Uterus (tissue), 4 donors: ENCODE measurements around the gene CKS1B. TPM values are rescaled to one million over a fixed set of nuclear protein-coding genes. Genes with fewer than 3 reads are reported as not detected.

ENCODE experiments used
- DNase-seq, 2 donors: peaks; one replicate each; pipeline ENCODE4 v3.0.0-alpha.2; 2019 to 2020
- H3K27ac ChIP-seq, 2 donors: fragments of 200-600 bp; sonication (generic); 1 replicate in 1 of 2; 2 replicates in 1 of 2; pipeline ENCODE4 v1.5.1; 2016 to 2018
- H3K27me3 ChIP-seq, 2 donors: fragments of 200-600 bp; sonication (generic); one replicate each; pipeline ENCODE4 v1.5.1; 2018 to 2019; ENCODE audit warnings: control low read depth in 1 of 2
- H3K36me3 ChIP-seq, 2 donors: fragments of 200-600 bp; sonication (generic); one replicate each; pipeline ENCODE4 v1.5.1; 2019; ENCODE audit warnings: control low read depth in 1 of 2
- H3K4me1 ChIP-seq, 2 donors: fragments of 200-600 bp; sonication (generic); one replicate each; pipeline ENCODE4 v1.5.1; 2018 to 2019; ENCODE audit warnings: control low read depth in 1 of 2
- H3K4me3 ChIP-seq, 2 donors: fragments of 200-600 bp; sonication (generic); 1 replicate in 1 of 2; 2 replicates in 1 of 2; pipeline ENCODE4 v1.5.1; 2018 to 2019; ENCODE audit warnings: mild to moderate bottlenecking in 1 of 2
- H3K9me3 ChIP-seq, 2 donors: fragments of 200-600 bp; sonication (generic); one replicate each; pipeline ENCODE4 v1.5.1; 2019; ENCODE audit warnings: control low read depth in 1 of 2
- CTCF ChIP-seq, 4 experiments: fragments of 200-600 bp in 2 of 4; fragments of 450-650 bp in 2 of 4; sonication (generic) in 2 of 4; IDR thresholded peaks; one replicate each; pipeline ENCODE4 v1.5.1; 2016 to 2019; ENCODE audit warnings: antibody characterized with exemption in 4 of 4, mild to moderate bottlenecking in 2 of 4, moderate library complexity in 1 of 4
- POLR2A ChIP-seq, 2 donors: fragments of 450-650 bp; IDR thresholded peaks; one replicate each; pipeline ENCODE4 v1.6.1; 2016; ENCODE audit warnings: antibody characterized with exemption in 2 of 2, mild to moderate bottlenecking in 1 of 2, moderate library complexity in 1 of 2
- intact Hi-C: fragments of 100-400 bp; cut with DNase I; formaldehyde crosslinking; loops from one replicate; pipeline ENCODE4 v1.15.1; 2023; ENCODE audit warnings: low total_unique reads
- total RNA-seq, 4 donors: library from RNA; depleted of rRNA in 3 of 4; stranded (reverse); fragments of >200 nt in 3 of 4; gene quantifications; one replicate each; pipeline versions ENCODE4 v1.1.0 to v1.2.4, GENCODE V29; 2014 to 2023
- donor health status: DM: yes; HTN: yes; CAD: no.

CKS1B gene
- total RNA-seq, 4 donors from 2014 or later: 14.1 to 52.7 (median 22.8) TPM

DNA sequence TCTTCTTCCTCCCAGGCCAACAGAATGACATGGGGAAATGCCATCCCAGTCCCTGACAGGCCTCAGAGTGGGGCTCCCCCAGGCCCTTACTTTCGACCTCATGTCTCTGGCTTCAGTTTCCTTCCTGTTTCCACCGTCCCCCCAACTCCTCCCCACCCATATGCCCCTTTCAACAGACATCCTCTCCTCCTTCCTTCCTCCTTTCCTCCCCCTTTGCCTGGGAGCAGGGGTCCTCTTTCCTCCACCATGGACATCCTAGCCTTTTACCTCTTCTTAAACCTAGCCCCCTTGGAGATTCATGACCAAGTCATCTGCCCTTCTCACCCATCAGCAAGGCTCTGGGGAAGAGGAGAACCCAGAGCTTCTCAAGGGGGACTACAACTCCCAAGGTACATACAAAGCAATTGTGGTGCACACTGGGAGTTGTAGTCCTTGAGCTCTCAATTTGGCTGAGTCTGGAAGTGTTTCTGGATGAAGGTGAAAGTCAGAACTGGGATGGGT lies 32.2 kb downstream of the CKS1B start:
- Histone ChIP-seq H3K9me3 (no peaks in the 10 kb centered on the region), H3K27me3 (no peaks in the 10 kb centered on the region), H3K4me1 (peaks cover 0 to 12% of the 10 kb centered on the region in 2 donors), H3K27ac (peak overlapping the region; percentile 93 to 99), H3K4me3 (no peak overlapping the region), H3K36me3 (no peaks in the 10 kb centered on the region)
- no peak for TF ChIP-seq POLR2A (IDR thresholded peaks at IDR 0.05)
- no peak for TF ChIP-seq CTCF (IDR thresholded peaks at IDR 0.05)
- no peak for DNase-seq
- intact Hi-C loops: no loop called here

DNA sequence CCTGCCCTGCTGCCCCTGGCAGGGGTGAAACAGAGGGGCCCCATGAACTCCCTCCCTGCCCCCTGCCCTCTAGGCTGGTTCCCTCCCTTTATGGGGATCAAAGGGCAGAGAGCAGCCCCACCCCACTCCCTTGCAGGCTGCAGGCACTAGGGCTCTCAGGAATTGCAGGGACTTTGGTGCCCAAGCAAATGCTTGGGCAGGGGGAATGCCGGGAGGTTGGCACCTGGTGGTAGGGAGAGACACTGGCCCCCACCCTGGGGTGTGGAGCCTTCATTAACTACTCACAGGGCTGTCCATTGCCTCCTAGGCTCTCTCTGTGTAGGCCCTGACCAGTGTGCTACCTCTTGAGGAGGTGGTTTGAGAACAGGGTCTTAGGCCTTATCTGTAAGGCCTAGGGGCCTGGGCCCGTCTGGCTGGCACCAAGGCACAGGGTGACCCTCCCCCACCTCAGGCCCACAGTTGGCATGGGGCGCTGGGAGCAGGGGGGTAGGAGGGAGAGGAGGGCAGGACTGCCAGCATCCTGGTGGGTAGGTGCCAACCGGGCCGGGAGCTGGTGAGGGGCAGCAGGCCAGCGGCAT lies 32.9 kb downstream of the CKS1B start:
- TF ChIP-seq POLR2A (IDR thresholded peaks at IDR 0.05) (no peak), CTCF (IDR thresholded peaks at IDR 0.05) (no peak)
- no peak overlapping the region for H3K4me3 ChIP-seq
- H3K4me1 ChIP-seq: peaks cover 0 to 19% of the 10 kb centered on the region in 2 donors
- no peak for DNase-seq
- H3K36me3 ChIP-seq: no peaks in the 10 kb centered on the region
- H3K27me3 ChIP-seq: no peaks in the 10 kb centered on the region
- peak overlapping the region in 1 of 2 donors; percentile 21 for H3K27ac ChIP-seq
- H3K9me3 ChIP-seq: no peaks in the 10 kb centered on the region
- intact Hi-C loops: no loop called here

DNA sequence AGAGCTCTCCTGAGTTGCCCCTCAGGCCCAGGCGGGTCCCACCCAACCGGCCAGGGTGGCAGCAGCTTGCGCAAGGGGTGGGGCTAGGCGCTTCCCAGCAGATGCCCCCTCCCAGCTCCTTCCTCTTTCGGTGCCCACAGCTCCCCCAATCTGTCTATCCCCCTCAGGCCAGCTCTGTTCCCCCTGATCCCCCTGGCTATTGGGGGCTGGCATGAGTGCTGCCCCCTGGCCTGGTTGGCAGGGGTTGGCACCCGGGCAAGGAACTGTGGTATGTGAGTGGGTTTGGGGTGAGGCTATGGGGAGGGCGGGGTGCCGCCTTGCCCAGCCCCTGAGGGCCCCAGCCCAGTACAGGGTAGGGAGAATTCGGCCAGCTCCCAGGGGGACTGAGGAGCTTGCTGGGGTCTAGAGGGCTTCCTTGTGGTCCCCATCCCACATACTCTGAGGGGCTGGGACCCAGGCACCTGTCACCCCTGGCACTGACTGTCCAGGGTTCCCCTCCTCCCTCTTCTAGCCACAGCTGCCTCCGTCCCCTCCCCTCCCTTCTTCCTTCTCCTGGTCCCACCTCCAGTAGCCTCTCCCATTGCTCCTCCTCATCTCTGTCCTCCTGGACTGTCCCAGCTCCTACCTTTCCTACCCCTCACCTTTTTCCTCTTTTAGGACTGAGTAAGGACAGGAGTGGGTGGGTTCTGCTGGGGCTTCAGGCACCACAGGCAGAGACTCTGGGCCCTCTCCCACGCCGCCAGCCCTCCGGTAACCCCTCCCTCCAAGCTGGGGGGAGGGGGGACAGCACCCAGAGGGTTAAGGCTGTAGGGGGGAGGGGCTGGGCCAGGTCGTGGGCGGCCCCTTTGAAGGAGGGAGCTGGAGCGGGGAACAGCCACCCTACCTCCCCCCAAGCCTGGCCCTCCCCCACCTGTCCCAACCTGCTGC lies 33.8 kb downstream of the CKS1B start:
- Histone ChIP-seq H3K4me3 (no peak overlapping the region), H3K9me3 (no peaks in the 10 kb centered on the region), H3K27me3 (no peaks in the 10 kb centered on the region), H3K4me1 (peaks cover 0 to 21% of the 10 kb centered on the region in 2 donors), H3K36me3 (no peaks in the 10 kb centered on the region), H3K27ac (peak overlapping the region in 1 of 2 donors; percentile 41)
- no peak for DNase-seq
- intact Hi-C loops: no loop called here
- TF ChIP-seq CTCF (IDR thresholded peaks at IDR 0.05): no peak
- no peak for TF ChIP-seq POLR2A (IDR thresholded peaks at IDR 0.05)

DNA sequence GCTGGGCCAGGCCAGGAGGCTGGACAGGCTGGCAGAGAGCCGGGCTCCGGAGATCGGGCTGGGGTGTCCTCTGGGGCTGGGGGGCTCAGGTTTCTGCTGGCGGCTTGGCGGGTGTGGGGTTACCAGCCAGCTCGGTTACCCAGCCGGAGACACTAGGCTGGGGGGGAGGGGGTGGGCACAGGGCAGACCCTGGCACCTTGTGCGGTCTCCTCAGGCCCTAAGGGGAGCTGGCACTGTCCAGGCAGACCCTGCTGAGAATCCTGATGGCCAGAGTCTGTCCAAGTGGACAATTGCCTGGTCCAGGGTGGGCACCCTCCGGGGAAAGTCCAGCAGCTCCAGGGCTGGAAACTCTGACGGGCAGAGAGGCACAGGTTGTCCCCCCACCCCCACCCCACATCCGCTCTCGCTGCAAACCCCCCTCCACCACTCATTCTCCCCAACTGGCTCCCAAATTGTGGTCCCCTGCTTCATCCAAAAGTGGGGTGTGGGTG lies 34.8 kb downstream of the CKS1B start:
- no peak for DNase-seq
- Histone ChIP-seq H3K36me3 (no peaks in the 10 kb centered on the region), H3K4me3 (no peak overlapping the region), H3K27ac (no peak overlapping the region), H3K9me3 (no peaks in the 10 kb centered on the region), H3K4me1 (peaks cover 0 to 19% of the 10 kb centered on the region in 2 donors), H3K27me3 (no peaks in the 10 kb centered on the region)
- intact Hi-C loops: no loop called here
- TF ChIP-seq CTCF (IDR thresholded peaks at IDR 0.05) (no peak), POLR2A (IDR thresholded peaks at IDR 0.05) (no peak)

- no peak overlapping the region for H3K4me3 ChIP-seq
- H3K27ac ChIP-seq: no peak overlapping the region
- intact Hi-C loops: loop anchor here (5.0 kb wide), 1 partner anchor 47 kb away; the partner anchor contains the start of gene PYGO2
- no peaks in the 10 kb centered on the region for H3K36me3 ChIP-seq
- TF ChIP-seq POLR2A (IDR thresholded peaks at IDR 0.05): no peak
- TF ChIP-seq CTCF (IDR thresholded peaks at IDR 0.05): no peak
- no peaks in the 10 kb centered on the region for H3K27me3 ChIP-seq
- DNase-seq: no peak
- no peaks in the 10 kb centered on the region for H3K9me3 ChIP-seq
- H3K4me1 ChIP-seq: peaks cover 0 to 14% of the 10 kb centered on the region in 2 donors
These were observed 35.3 kb downstream of the CKS1B start for GRCh38 chr1:155009742-155010141.
